Adrenal gland (tissue), 12 donors: Measurements from ENCODE around the gene CSNK2A3. TPM values are rescaled to one million over a fixed set of nuclear protein-coding genes. Genes with fewer than 3 reads are reported as not detected.

Experiments used
- DNase-seq, 7 donors: peaks; one replicate each; pipeline ENCODE4 v3.0.0-alpha.2; 2019 to 2020
- H3K27ac ChIP-seq, 5 donors: fragments of 200-600 bp; sonication (generic) in 4 of 5; 1 replicate in 3 of 5; 2 replicates in 2 of 5; pipeline versions ENCODE4 v1.5.1 to v1.8.0; 2016 to 2020; ENCODE audit warnings: mild to moderate bottlenecking in 1 of 5
- H3K27me3 ChIP-seq: fragments of 200-600 bp; 2 replicates; pipeline ENCODE4 v1.8.0; 2021
- H3K36me3 ChIP-seq, 2 donors: fragments of 200-600 bp; replicated peaks in 1 of 2; 1 replicate in 1 of 2; 2 replicates in 1 of 2; pipeline versions ENCODE4 v1.5.1 to v1.8.0; 2018 to 2022
- H3K4me1 ChIP-seq, 2 donors: fragments of 200-600 bp; replicated peaks in 1 of 2; 1 replicate in 1 of 2; 2 replicates in 1 of 2; pipeline versions ENCODE4 v1.5.1 to v1.8.0; 2018 to 2021
- H3K4me3 ChIP-seq, 4 donors: fragments of 200-600 bp; sonication (generic) in 3 of 4; one replicate each; pipeline ENCODE4 v1.5.1; 2016 to 2018
- H3K9me3 ChIP-seq, 3 donors: fragments of 200-600 bp; sonication (generic) in 1 of 3; replicated peaks in 1 of 3; 1 replicate in 2 of 3; 2 replicates in 1 of 3; pipeline versions ENCODE4 v1.5.1 to v1.8.0; 2016 to 2021
- CTCF ChIP-seq, 6 experiments: fragments of 450-650 bp in 4 of 6; fragments of 200-600 bp in 2 of 6; sonication (generic) in 1 of 6; IDR thresholded peaks; 1 replicate in 5 of 6; 2 replicates in 1 of 6; pipeline versions ENCODE4 v1.5.1 to v1.8.0; 2016 to 2021; ENCODE audit warnings: antibody characterized with exemption in 6 of 6, mild to moderate bottlenecking in 2 of 6, moderate library complexity in 1 of 6
- POLR2A ChIP-seq, 2 donors: fragments of 450-650 bp; IDR thresholded peaks; one replicate each; pipeline ENCODE4 v1.6.1; 2017; ENCODE audit warnings: antibody characterized with exemption in 2 of 2, mild to moderate bottlenecking in 2 of 2, moderate library complexity in 1 of 2
- WGBS, 4 donors: extraction: QIAGEN DNeasy Blood & Tissue Kit in 2 of 4; methylation state at CpG; one replicate each; pipeline versions ENCODE4 v1.1.5 to v1.1.7; 2013 to 2017; 5-methylcytosine and 5-hydroxymethylcytosine counted together
- intact Hi-C, 2 donors: fragments of 100-400 bp; cut with DNase I; formaldehyde crosslinking; loops; one replicate each; pipeline versions ENCODE4 v1.14.1 to v1.15.0; 2022 to 2023
- polyA plus RNA-seq, 3 donors: library from polyadenylated mRNA; stranded (reverse); fragments of 200-250 nt in 2 of 3; fragments of 350-450 nt in 1 of 3; fragmentation: Illumina TruSeq in 1 of 3; extraction: RNeasy Lipid Tissue Mini Kit (QIAGEN cat#74804) in 1 of 3; gene quantifications; one replicate each; pipeline ENCODE4 v1.2.3, GENCODE V29; 2013 to 2014
- total RNA-seq, 9 donors: library from RNA; depleted of rRNA in 4 of 9; stranded (reverse); fragments of >200 nt in 4 of 9; fragments of 120-200 nt in 1 of 9; fragmentation: NEBNext Ultra II Directional in 1 of 9; extraction: Animal tissue kit (Norgen Biotek cat#: 25700) in 1 of 9; gene quantifications; one replicate each; pipeline versions ENCODE4 v1.1.0 to v1.2.4, GENCODE V29; 2013 to 2023
- donor health status: healthy with polysubstance abuse.
- donor health status: Bipolar disorder and iron deficiency.
- donor health status: DM: yes; HTN: yes; CAD: no.
- donor health status: DM: no; HTN: no; CAD: no.
- donor health status: DM: no; HTN: no; CAD: no.
- donor health status: DM: yes; HTN: yes; CAD: no.

Gene CSNK2A3
- total and polyA plus RNA-seq, 12 donors = 0.07 to 2.7 (median 0.54) TPM; not detected in 1

GRCh38 chr11:11306855-11307254 is 46.2 kb downstream of the CSNK2A3 start:
- Histone ChIP-seq H3K4me3 (no peak overlapping the region), H3K36me3 (no peaks in the 10 kb centered on the region), H3K9me3 (no peaks in the 10 kb centered on the region), H3K27ac (no peak overlapping the region), H3K27me3 (no peaks in the 10 kb centered on the region), H3K4me1 (no peaks in the 10 kb centered on the region)
- intact Hi-C loops = no loop called here
- WGBS, 4 donors = 66 to 83% (median 81%) methylated on average over 2 of the region's 2 CpGs
- no peak for TF ChIP-seq POLR2A (IDR thresholded peaks at IDR 0.05)
- TF ChIP-seq CTCF (IDR thresholded peaks at IDR 0.05) = no peak
- peak in 1 of 7 donors; percentile 54 for DNase-seq

GRCh38 chr11:11304550-11304949 is 48.5 kb downstream of the CSNK2A3 start:
- DNase-seq = no peak
- no peak overlapping the region for H3K27ac ChIP-seq
- TF ChIP-seq CTCF (IDR thresholded peaks at IDR 0.05) = no peak
- H3K4me3 ChIP-seq = no peak overlapping the region
- WGBS, 4 donors = 67 to 86% (median 80%) methylated on average over 7 of the region's 7 CpGs
- no peaks in the 10 kb centered on the region for H3K36me3 ChIP-seq
- intact Hi-C loops = no loop called here
- H3K27me3 ChIP-seq = no peaks in the 10 kb centered on the region
- no peaks in the 10 kb centered on the region for H3K4me1 ChIP-seq
- no peaks in the 10 kb centered on the region for H3K9me3 ChIP-seq

GRCh38 chr11:11302565-11302964 is 50.5 kb downstream of the CSNK2A3 start:
- Histone ChIP-seq H3K9me3 (no peaks in the 10 kb centered on the region), H3K4me1 (no peaks in the 10 kb centered on the region), H3K4me3 (no peak overlapping the region), H3K27me3 (no peaks in the 10 kb centered on the region), H3K27ac (no peak overlapping the region), H3K36me3 (no peaks in the 10 kb centered on the region)
- no peak for DNase-seq
- intact Hi-C loops = no loop called here
- TF ChIP-seq POLR2A (IDR thresholded peaks at IDR 0.05) (no peak), CTCF (IDR thresholded peaks at IDR 0.05) (no peak)
- WGBS, 4 donors = 88 to 95% (median 91%) methylated on average over 10 of the region's 10 CpGs
